A204.1 (cell line): ENCODE measurements around the gene LRRC2.
"Not testable (repeated sequence)": the region's sequence is repeated elsewhere in the genome, so short reads cannot be mapped to it uniquely, and the experiment has no call there.

ENCODE experiments used
- FAIRE-seq: peaks from 2 replicates; lab custom pipeline; 2012; peaks lifted over from hg19 to GRCh38; lab: Jason Lieb, UNC

The LRRC2 gene, protein sequence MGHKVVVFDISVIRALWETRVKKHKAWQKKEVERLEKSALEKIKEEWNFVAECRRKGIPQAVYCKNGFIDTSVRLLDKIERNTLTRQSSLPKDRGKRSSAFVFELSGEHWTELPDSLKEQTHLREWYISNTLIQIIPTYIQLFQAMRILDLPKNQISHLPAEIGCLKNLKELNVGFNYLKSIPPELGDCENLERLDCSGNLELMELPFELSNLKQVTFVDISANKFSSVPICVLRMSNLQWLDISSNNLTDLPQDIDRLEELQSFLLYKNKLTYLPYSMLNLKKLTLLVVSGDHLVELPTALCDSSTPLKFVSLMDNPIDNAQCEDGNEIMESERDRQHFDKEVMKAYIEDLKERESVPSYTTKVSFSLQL

GRCh38 chr3:46566040-46566641 is at the start of gene LRRC2:
Gene LRRC2 (minus strand): TSS chr3:46566302. CDS start chr3:46551591, 14,711 bp downstream.
- FAIRE-seq: no peak

GRCh38 chr3:46615050-46615775 is 49.1 kb upstream of the LRRC2 start:
- no peak for FAIRE-seq

DNA sequence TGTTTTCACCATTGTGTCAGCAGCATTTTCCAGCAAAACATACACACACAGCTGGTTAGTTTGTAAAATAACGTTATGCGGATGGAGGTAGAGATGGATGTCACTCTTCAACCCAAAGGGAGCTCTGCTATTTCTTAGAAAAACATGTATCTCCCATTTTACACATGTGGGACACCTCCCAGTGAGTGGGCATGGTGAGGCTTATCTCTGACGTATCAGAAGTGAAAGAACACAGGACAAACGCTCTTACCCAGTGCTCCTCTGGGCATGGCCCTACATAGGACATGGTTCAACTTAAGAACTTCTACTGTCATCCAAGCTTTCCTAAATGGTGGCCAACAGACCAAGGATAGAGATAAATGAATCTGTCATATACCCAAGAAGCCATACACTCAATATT is 48.3 kb upstream of the LRRC2 start:
- no peak for FAIRE-seq

DNA sequence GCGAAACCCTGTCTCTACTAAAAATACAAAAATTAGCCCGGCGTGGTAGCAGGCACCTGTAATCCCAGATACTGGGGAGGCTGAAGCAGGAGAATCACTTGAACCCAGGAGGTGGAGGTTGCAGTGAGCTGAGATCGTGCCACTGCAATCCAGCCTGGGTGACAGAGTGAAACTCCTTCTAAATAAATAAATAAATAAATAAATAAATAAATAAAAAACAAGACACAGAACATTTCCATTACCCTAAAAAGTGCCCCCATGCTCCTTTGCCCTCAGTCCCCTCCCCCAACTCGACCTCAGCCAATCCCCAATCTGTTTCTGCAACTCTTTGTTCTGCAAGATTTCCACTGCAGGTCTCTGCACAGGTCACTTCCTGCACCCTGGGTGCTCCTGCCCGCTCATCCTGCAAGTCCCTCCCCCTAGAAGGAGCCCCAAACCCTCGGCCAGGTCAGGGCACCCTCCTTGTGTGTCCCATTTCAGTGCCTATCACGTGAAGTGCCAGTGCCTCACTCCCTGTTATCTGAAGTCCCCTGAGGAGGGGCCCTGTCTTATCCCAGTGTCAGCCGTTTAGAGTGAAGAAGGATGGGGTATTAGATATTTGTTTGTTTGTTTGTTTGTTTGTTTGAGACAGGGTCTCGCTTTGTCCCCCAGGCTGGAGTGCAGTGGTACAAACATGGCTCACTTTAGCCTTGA is 47.4 kb upstream of the LRRC2 start:
- no peak for FAIRE-seq

DNA sequence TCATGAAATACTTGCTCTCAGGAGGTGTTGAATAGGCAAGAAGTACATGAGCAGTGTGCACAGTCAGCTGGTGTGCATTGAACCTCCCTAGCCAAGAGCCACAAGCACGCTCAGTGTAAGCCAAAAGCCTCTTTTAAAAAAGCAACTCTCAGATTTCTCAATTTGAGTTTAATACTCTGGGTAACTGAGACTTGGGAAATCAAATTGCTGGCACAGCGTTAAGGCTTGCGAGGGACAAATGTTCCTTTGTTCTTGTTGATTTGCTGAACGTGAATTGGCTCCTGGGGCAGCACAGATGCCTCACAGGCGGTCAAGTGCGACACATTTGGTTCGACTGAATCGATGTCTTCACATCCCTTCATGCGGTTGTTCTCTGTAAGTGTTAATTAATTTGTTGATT is 46.2 kb upstream of the LRRC2 start, which contains the start of gene FAM240A:
Gene FAM240A, plus strand, starts transcription at position 202 of the 400 bp plus-strand sequence. Its CDS starts 159 bp downstream, at position 361.
- FAIRE-seq: no peak

DNA sequence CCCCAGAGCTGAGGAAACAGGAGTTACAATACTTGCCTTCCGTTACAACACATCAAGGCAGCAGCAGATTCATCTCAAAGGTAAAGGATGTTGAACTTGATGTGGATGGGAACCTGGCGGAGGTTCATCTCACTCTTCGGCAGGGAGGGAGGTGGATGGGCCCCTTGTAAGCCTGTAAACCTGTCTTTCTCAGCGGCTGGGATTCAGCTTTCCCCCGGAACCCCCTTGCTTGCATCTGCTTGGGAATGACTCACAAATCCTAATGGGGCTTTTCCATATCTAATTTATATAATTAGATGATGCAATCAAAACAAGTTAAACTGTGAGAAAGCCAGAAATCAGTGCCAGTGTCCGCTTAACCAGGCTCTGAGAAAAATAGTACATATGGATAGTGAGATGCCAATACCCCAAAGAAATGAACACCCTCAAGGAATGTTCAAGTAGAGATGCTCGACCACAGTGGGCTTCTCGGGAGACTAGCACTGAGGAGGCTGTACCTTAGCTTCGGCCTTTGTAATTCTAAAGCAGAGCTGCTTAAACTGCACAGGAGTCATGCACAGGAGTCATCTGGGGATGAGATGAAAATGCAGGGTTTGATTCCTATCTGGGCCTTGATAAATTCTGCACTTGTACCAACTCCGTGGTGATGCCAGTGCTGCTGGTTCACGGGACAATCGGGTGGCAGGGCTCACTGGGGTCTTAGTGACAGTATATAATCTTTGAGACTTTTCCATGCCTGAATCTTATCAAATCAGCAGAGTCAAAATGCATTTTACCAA is 44.0 kb upstream of the LRRC2 start:
- FAIRE-seq: no peak

GRCh38 chr3:46609212-46609721 is 43.2 kb upstream of the LRRC2 start:
- no peak for FAIRE-seq

DNA sequence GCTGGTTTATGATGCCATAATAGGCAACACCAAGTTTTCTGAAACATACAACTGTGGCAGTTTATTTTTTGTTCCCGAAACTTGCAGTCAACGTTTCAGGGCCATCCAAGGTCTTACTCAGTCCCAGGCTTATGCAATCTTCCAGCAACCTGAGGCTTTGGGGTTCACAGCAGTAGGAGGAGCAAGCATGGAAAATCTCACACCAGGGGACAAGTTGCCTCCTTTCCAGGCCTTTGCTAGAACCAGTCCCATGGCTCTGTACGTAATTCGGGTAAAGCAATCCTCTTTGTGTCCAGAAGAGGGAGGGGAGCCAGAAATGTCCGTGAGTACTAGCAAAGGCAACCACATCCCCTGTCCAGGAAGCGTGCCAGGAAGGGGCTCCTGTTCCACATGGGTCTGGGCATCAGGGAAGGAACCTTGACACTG is 41.5 kb upstream of the LRRC2 start:
- no peak for FAIRE-seq

GRCh38 chr3:46604127-46604526 is 38.0 kb upstream of the LRRC2 start:
- FAIRE-seq: no peak

- no peak for FAIRE-seq
These were observed 37.4 kb upstream of the LRRC2 start for GRCh38 chr3:46603446-46604046.

DNA sequence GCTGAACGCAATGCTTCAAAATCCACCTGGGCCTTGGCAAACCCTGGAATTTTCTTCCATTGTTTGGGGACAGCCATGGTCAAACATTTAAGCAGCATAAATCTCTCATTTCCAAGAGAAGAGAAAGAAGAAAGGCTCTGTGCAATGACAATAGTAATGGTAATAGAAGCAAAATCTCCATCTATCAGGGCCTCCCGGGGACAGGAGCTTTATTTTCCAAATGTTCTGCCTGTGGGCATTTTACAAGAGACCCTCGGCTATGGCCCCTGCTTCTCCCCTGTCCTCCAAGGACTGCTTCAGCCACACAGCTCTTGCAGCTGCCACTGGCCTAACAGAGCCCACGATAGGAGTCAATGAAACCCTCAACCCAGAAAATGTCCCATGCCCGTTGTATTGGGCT is 33.5 kb upstream of the LRRC2 start:
- no peak for FAIRE-seq

DNA sequence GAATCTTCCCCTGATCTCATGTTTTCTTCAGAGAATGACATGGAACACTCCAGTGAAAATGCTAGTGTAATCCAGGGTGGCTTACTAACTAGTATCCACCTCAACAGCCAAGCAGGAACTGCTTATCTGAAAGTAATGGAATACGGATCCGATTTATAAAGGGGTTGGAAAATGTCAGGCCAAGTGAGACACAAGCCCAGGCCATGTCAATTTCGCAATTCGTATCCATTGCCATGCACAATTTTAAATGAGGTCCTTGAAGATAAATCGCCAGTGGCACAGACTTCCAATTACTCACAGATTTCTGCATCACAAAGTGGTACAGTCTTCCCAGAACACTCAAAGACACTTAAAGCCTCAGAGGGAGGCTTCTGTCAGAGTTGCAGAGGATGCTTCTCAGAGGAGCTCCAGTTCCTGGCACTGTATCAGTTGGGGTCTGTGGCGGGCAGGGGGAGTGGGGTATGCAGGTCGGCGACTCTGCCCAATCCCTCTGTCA is 29.8 kb upstream of the LRRC2 start:
- FAIRE-seq: no peak

DNA sequence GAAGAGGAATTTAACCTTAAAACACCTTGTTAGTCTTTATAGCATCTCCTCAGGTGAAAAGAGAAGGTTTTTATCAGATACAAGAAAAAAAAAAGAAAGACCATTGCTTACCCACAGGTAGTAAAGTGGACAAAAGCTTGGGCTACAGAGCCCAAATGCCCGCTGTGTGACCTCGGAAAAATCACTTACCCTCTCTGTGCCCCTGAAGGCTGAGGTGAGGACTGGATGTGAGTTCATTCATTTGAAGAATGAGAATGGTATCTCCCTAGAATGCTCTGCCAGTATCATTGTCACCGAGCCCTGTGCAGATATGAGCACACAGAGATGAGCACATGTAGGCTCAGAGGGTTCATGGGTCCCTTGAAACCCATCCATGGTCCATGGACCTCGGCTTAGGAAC is 28.6 kb upstream of the LRRC2 start:
- FAIRE-seq: no peak

- FAIRE-seq: no peak
These were observed 27.9 kb upstream of the LRRC2 start for GRCh38 chr3:46593979-46594378.

- no peak for FAIRE-seq
These were observed 27.3 kb upstream of the LRRC2 start for GRCh38 chr3:46593274-46593862.

DNA sequence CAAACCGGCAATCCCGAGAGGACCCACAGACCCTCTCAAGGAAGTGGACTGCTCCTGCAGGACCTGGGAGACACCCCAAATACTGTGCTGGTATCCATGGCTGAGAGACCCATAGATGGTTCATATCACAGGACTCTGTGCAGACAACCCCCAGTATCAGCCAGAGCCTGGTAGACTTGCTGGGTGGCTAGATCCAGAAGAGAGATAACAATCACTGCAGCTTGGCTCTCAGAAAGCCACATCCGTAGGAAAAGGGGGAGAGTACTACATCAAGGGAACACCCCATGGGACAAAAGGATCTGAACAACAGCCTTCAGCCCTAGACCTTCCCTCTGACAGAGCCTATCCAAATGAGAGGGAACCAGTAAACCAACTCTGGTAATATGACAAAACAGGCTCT is 21.2 kb upstream of the LRRC2 start:
- FAIRE-seq: not testable (repeated sequence)

- no peak for FAIRE-seq
These were observed 20.7 kb upstream of the LRRC2 start for GRCh38 chr3:46586738-46587246.

- FAIRE-seq: no peak
These were observed 19.9 kb upstream of the LRRC2 start for GRCh38 chr3:46585799-46586693.
